Measurements from ENCODE around the gene RRP12. TPM values are rescaled to one million over a fixed set of nuclear protein-coding genes. Genes with fewer than 3 reads are reported as not detected.

Gene RRP12
- total RNA-seq, 6 experiments from 2014 or later: 37.3 to 46.6 (median 42.2) TPM

GRCh38 chr10:97329766-97330165, 71.4 kb downstream of the RRP12 start:
- no peak overlapping the region for H3K27ac Mint-ChIP-seq
- H3K36me3 Mint-ChIP-seq (ENCODE audit: low read depth): no peaks in the 10 kb centered on the region
- peaks cover 7% of the 10 kb centered on the region; the same call in 1 of the 2 replicates for H3K27me3 Mint-ChIP-seq (ENCODE audit: insufficient read depth)
- DNase-seq: no peak
- no peaks in the 10 kb centered on the region for H3K9me3 Mint-ChIP-seq
- H3K4me3 Mint-ChIP-seq: no peak overlapping the region
- peaks cover 33% of the 10 kb centered on the region for H3K4me1 Mint-ChIP-seq (ENCODE audit: low read depth)
- TF ChIP-seq CTCF (IDR thresholded peaks at IDR 0.05): no peak

- no peaks in the 10 kb centered on the region for H3K36me3 Mint-ChIP-seq (ENCODE audit: low read depth)
- H3K4me1 Mint-ChIP-seq (ENCODE audit: low read depth): peaks cover 33% of the 10 kb centered on the region
- H3K4me3 Mint-ChIP-seq: no peak overlapping the region
- no peak for DNase-seq
- TF ChIP-seq CTCF (IDR thresholded peaks at IDR 0.05): no peak
- H3K9me3 Mint-ChIP-seq: no peaks in the 10 kb centered on the region
- no peak overlapping the region for H3K27ac Mint-ChIP-seq
- H3K27me3 Mint-ChIP-seq (ENCODE audit: insufficient read depth): peaks cover 7% of the 10 kb centered on the region; the same call in 1 of the 2 replicates
These were observed 72.3 kb downstream of the RRP12 start for GRCh38 chr10:97328646-97329453.

GRCh38 chr10:97327348-97328294, 73.5 kb downstream of the RRP12 start:
- Mint-ChIP-seq H3K9me3 (no peaks in the 10 kb centered on the region), H3K4me3 (no peak overlapping the region), H3K27me3 (ENCODE audit: insufficient read depth) (no peaks in the 10 kb centered on the region; the same call in 1 of the 2 replicates), H3K4me1 (ENCODE audit: low read depth) (peaks cover 22% of the 10 kb centered on the region), H3K27ac (no peak overlapping the region; the same call in 1 of the 2 replicates), H3K36me3 (ENCODE audit: low read depth) (no peaks in the 10 kb centered on the region)
- DNase-seq: no peak
- no peak for TF ChIP-seq CTCF (IDR thresholded peaks at IDR 0.05)

- H3K4me1 Mint-ChIP-seq (ENCODE audit: low read depth): peaks cover 6% of the 10 kb centered on the region; the same call in 1 of the 2 replicates
- no peak for DNase-seq
- H3K27ac Mint-ChIP-seq: no peak overlapping the region
- no peaks in the 10 kb centered on the region for H3K36me3 Mint-ChIP-seq (ENCODE audit: low read depth)
- H3K27me3 Mint-ChIP-seq (ENCODE audit: insufficient read depth): peaks cover 3% of the 10 kb centered on the region; the same call in 1 of the 2 replicates
- no peaks in the 10 kb centered on the region for H3K9me3 Mint-ChIP-seq
- H3K4me3 Mint-ChIP-seq: no peak overlapping the region
- TF ChIP-seq CTCF (IDR thresholded peaks at IDR 0.05): no peak
These were observed 75.4 kb downstream of the RRP12 start for GRCh38 chr10:97325754-97326153.

GRCh38 chr10:97323501-97323900, 77.6 kb downstream of the RRP12 start:
- TF ChIP-seq CTCF (IDR thresholded peaks at IDR 0.05): no peak
- no peak overlapping the region for H3K27ac Mint-ChIP-seq
- H3K27me3 Mint-ChIP-seq (ENCODE audit: insufficient read depth): peaks cover 3% of the 10 kb centered on the region; the same call in 1 of the 2 replicates
- H3K9me3 Mint-ChIP-seq: no peaks in the 10 kb centered on the region
- DNase-seq: no peak
- peaks cover 9% of the 10 kb centered on the region for H3K4me1 Mint-ChIP-seq (ENCODE audit: low read depth)
- H3K4me3 Mint-ChIP-seq: no peak overlapping the region
- H3K36me3 Mint-ChIP-seq (ENCODE audit: low read depth): no peaks in the 10 kb centered on the region

All from HFFc6 (cell line).